ENCODE measurements around the gene GATAD2A. TPM values are rescaled to one million over a fixed set of nuclear protein-coding genes. Genes with fewer than 3 reads are reported as not detected.
"Not testable (repeated sequence)": the region's sequence is repeated elsewhere in the genome, so short reads cannot be mapped to it uniquely, and the experiment has no call there.

Gene GATAD2A
- total RNA-seq, 1 donor from 2014 or later, result 139 TPM

GRCh38 chr19:19447536-19448237 lies 42.2 kb downstream of the GATAD2A start:
- intact Hi-C loops (cut with micrococcal nuclease), result loop anchor here (1.0 to 2.0 kb wide), 2 partner anchors 42 to 43 kb away; partner anchors contain the start of gene GATAD2A
- Mint-ChIP-seq H3K4me1 (ENCODE audit: low read depth) (peaks cover 77% of the 10 kb centered on the region), H3K4me3 (peak overlapping the region; percentile 6), H3K27me3 (ENCODE audit: insufficient read depth) (no peaks in the 10 kb centered on the region), H3K9me3 (no peaks in the 10 kb centered on the region), H3K27ac (peak overlapping the region; percentile 66), H3K36me3 (ENCODE audit: low read depth) (peaks cover 14% of the 10 kb centered on the region)
- DNase-seq (ENCODE audit: low spot score), result peak; percentile 21

GRCh38 chr19:19448238-19448544 lies 42.7 kb downstream of the GATAD2A start:
- Mint-ChIP-seq H3K36me3 (ENCODE audit: low read depth) (peaks cover 11% of the 10 kb centered on the region), H3K4me1 (ENCODE audit: low read depth) (peaks cover 75% of the 10 kb centered on the region), H3K9me3 (no peaks in the 10 kb centered on the region), H3K27me3 (ENCODE audit: insufficient read depth) (no peaks in the 10 kb centered on the region), H3K4me3 (no peak overlapping the region), H3K27ac (no peak overlapping the region)
- intact Hi-C loops (cut with micrococcal nuclease), result no loop called here
- DNase-seq (ENCODE audit: low spot score), result no peak

GRCh38 chr19:19451429-19452242 lies 46.2 kb downstream of the GATAD2A start:
- no peaks in the 10 kb centered on the region for H3K27me3 Mint-ChIP-seq (ENCODE audit: insufficient read depth)
- no peaks in the 10 kb centered on the region for H3K36me3 Mint-ChIP-seq (ENCODE audit: low read depth)
- intact Hi-C loops (cut with micrococcal nuclease), result loop anchor here (1.0 kb wide), 1 partner anchor 8 kb away; no protein-coding TSS in a partner anchor
- peaks cover 48% of the 10 kb centered on the region for H3K4me1 Mint-ChIP-seq (ENCODE audit: low read depth)
- DNase-seq (ENCODE audit: low spot score), result peak; percentile 21
- H3K4me3 Mint-ChIP-seq, result peak overlapping the region; percentile 46
- H3K9me3 Mint-ChIP-seq, result no peaks in the 10 kb centered on the region
- peak overlapping the region; percentile 63 for H3K27ac Mint-ChIP-seq

- peaks cover 3% of the 10 kb centered on the region for H3K36me3 Mint-ChIP-seq (ENCODE audit: low read depth)
- H3K27ac Mint-ChIP-seq, result peak overlapping the region; percentile 23
- no peaks in the 10 kb centered on the region for H3K9me3 Mint-ChIP-seq
- no peak for DNase-seq (ENCODE audit: low spot score)
- peak overlapping the region; percentile 46 for H3K4me3 Mint-ChIP-seq
- intact Hi-C loops (cut with micrococcal nuclease), result no loop called here
- no peaks in the 10 kb centered on the region for H3K27me3 Mint-ChIP-seq (ENCODE audit: insufficient read depth)
- peaks cover 46% of the 10 kb centered on the region for H3K4me1 Mint-ChIP-seq (ENCODE audit: low read depth)
Measured at GRCh38 chr19:19452243-19453124, 47.0 kb downstream of the GATAD2A start.

GRCh38 chr19:19453125-19453454 lies 47.6 kb downstream of the GATAD2A start:
- peaks cover 45% of the 10 kb centered on the region for H3K4me1 Mint-ChIP-seq (ENCODE audit: low read depth)
- H3K36me3 Mint-ChIP-seq (ENCODE audit: low read depth), result peaks cover 3% of the 10 kb centered on the region
- H3K27me3 Mint-ChIP-seq (ENCODE audit: insufficient read depth), result no peaks in the 10 kb centered on the region
- DNase-seq (ENCODE audit: low spot score), result no peak
- no peak overlapping the region for H3K27ac Mint-ChIP-seq
- intact Hi-C loops (cut with micrococcal nuclease), result no loop called here
- H3K4me3 Mint-ChIP-seq, result no peak overlapping the region
- no peaks in the 10 kb centered on the region for H3K9me3 Mint-ChIP-seq

- not testable (repeated sequence) for H3K4me3 Mint-ChIP-seq; H3K36me3 Mint-ChIP-seq (ENCODE audit: low read depth); DNase-seq (ENCODE audit: low spot score); H3K27ac Mint-ChIP-seq; H3K9me3 Mint-ChIP-seq; H3K27me3 Mint-ChIP-seq (ENCODE audit: insufficient read depth)
- peaks cover 62% of the 10 kb centered on the region for H3K4me1 Mint-ChIP-seq (ENCODE audit: low read depth)
- intact Hi-C loops (cut with micrococcal nuclease), result loop anchor here (5.0 kb wide), 1 partner anchor 137 kb away; no protein-coding TSS in a partner anchor
Measured at GRCh38 chr19:19455166-19455919, 49.9 kb downstream of the GATAD2A start.

- no peak for DNase-seq (ENCODE audit: low spot score)
- Mint-ChIP-seq H3K27ac (peak overlapping the region; percentile 97), H3K36me3 (ENCODE audit: low read depth) (peaks cover 9% of the 10 kb centered on the region), H3K4me3 (no peak overlapping the region), H3K9me3 (no peaks in the 10 kb centered on the region), H3K27me3 (ENCODE audit: insufficient read depth) (no peaks in the 10 kb centered on the region), H3K4me1 (ENCODE audit: low read depth) (peaks cover 63% of the 10 kb centered on the region)
- intact Hi-C loops (cut with micrococcal nuclease), result loop anchor here (5.0 kb wide), 1 partner anchor 135 kb away; no protein-coding TSS in a partner anchor
Measured at GRCh38 chr19:19457671-19458070, 52.2 kb downstream of the GATAD2A start.

- Mint-ChIP-seq H3K27me3 (ENCODE audit: insufficient read depth) (no peaks in the 10 kb centered on the region), H3K4me3 (peak overlapping the region; percentile 37), H3K4me1 (ENCODE audit: low read depth) (peaks cover 65% of the 10 kb centered on the region), H3K27ac (peak overlapping the region; percentile 97), H3K36me3 (ENCODE audit: low read depth) (peaks cover 12% of the 10 kb centered on the region), H3K9me3 (no peaks in the 10 kb centered on the region)
- intact Hi-C loops (cut with micrococcal nuclease), result loop anchor here (5.0 kb wide), 1 partner anchor 134 kb away; no protein-coding TSS in a partner anchor
- no peak for DNase-seq (ENCODE audit: low spot score)
Measured at GRCh38 chr19:19458110-19458816, 52.8 kb downstream of the GATAD2A start.

- no peaks in the 10 kb centered on the region for H3K9me3 Mint-ChIP-seq
- intact Hi-C loops (cut with micrococcal nuclease), result loop anchor here (1.0 to 5.0 kb wide), 6 partner anchors 8 to 133 kb away; partner anchors contain the start of gene GATAD2A
- H3K4me3 Mint-ChIP-seq, result peak overlapping the region; percentile 54
- DNase-seq (ENCODE audit: low spot score), result no peak
- peaks cover 13% of the 10 kb centered on the region for H3K36me3 Mint-ChIP-seq (ENCODE audit: low read depth)
- peak overlapping the region; percentile 97 for H3K27ac Mint-ChIP-seq
- no peaks in the 10 kb centered on the region for H3K27me3 Mint-ChIP-seq (ENCODE audit: insufficient read depth)
- H3K4me1 Mint-ChIP-seq (ENCODE audit: low read depth), result peaks cover 65% of the 10 kb centered on the region
Measured at GRCh38 chr19:19459073-19459472, 53.6 kb downstream of the GATAD2A start.

- Mint-ChIP-seq H3K27ac (peak overlapping the region; percentile 97), H3K4me1 (ENCODE audit: low read depth) (peaks cover 65% of the 10 kb centered on the region), H3K4me3 (peak overlapping the region; percentile 82), H3K36me3 (ENCODE audit: low read depth) (peaks cover 17% of the 10 kb centered on the region), H3K27me3 (ENCODE audit: insufficient read depth) (no peaks in the 10 kb centered on the region), H3K9me3 (no peaks in the 10 kb centered on the region)
- DNase-seq (ENCODE audit: low spot score), result peak; percentile 53
- intact Hi-C loops (cut with micrococcal nuclease), result loop anchor here (1.0 to 5.0 kb wide), 7 partner anchors 8 to 133 kb away; partner anchors contain the start of gene GATAD2A
Measured at GRCh38 chr19:19459707-19460251, 54.3 kb downstream of the GATAD2A start.

GRCh38 chr19:19460258-19460731 lies 54.8 kb downstream of the GATAD2A start:
- H3K4me1 Mint-ChIP-seq (ENCODE audit: low read depth), result peaks cover 65% of the 10 kb centered on the region
- H3K36me3 Mint-ChIP-seq (ENCODE audit: low read depth), result peaks cover 21% of the 10 kb centered on the region
- peak overlapping the region; percentile 82 for H3K4me3 Mint-ChIP-seq
- peak overlapping the region; percentile 97 for H3K27ac Mint-ChIP-seq
- H3K9me3 Mint-ChIP-seq, result no peaks in the 10 kb centered on the region
- DNase-seq (ENCODE audit: low spot score), result no peak
- intact Hi-C loops (cut with micrococcal nuclease), result loop anchor here (1.0 kb wide), 1 partner anchor 29 kb away; no protein-coding TSS in a partner anchor
- no peaks in the 10 kb centered on the region for H3K27me3 Mint-ChIP-seq (ENCODE audit: insufficient read depth)
